H9 (cell line): ENCODE data around the gene EFS. TPM values are rescaled to one million over a fixed set of nuclear protein-coding genes. Genes with fewer than 3 reads are reported as not detected.

Experiments used
- DNase-seq: peaks from one replicate; pipeline ENCODE4 v3.0.0-alpha.2; 2017
- H2AFZ ChIP-seq: one replicate; pipeline ENCODE4 v1.6.1; 2013; ENCODE audit warnings: mild to moderate bottlenecking, low read length, control low read depth, moderate library complexity
- H2AK5ac ChIP-seq: 2 replicates; pipeline ENCODE4 v1.6.1; 2013; ENCODE audit warnings: low read length, control low read depth, mixed read lengths; ENCODE audit not compliant: insufficient read length
- H2BK120ac ChIP-seq: one replicate; pipeline ENCODE4 v1.6.1; 2013; ENCODE audit warnings: low read depth, mild to moderate bottlenecking, low read length, control low read depth, inconsistent platforms; ENCODE audit not compliant: poor library complexity, severe bottlenecking
- H2BK12ac ChIP-seq: 2 replicates; pipeline ENCODE4 v1.6.1; 2013; ENCODE audit warnings: low read length, control low read depth, mixed read lengths, low read depth; ENCODE audit not compliant: insufficient read length
- H2BK15ac ChIP-seq: 2 replicates; pipeline ENCODE4 v1.6.1; 2013; ENCODE audit warnings: low read depth, low read length, control low read depth
- H2BK20ac ChIP-seq: one replicate; pipeline ENCODE4 v1.6.1; 2013; ENCODE audit warnings: low read depth, mild to moderate bottlenecking, low read length, control low read depth, inconsistent platforms; ENCODE audit not compliant: poor library complexity, severe bottlenecking
- H2BK5ac ChIP-seq: 2 replicates; pipeline ENCODE4 v1.6.1; 2013; ENCODE audit warnings: low read length, control low read depth, mixed read lengths; ENCODE audit not compliant: insufficient read length
- H3K14ac ChIP-seq: 2 replicates; pipeline ENCODE4 v1.6.1; 2013; ENCODE audit warnings: low read length, control low read depth; ENCODE audit not compliant: insufficient read depth
- H3K18ac ChIP-seq: 2 replicates; pipeline ENCODE4 v1.6.1; 2013; ENCODE audit warnings: low read depth, mild to moderate bottlenecking, mixed read lengths, low read length, control low read depth; ENCODE audit not compliant: insufficient read length
- H3K23ac ChIP-seq: 2 replicates; pipeline ENCODE4 v1.6.1; 2013; ENCODE audit warnings: low read length, control low read depth, mixed read lengths, low read depth; ENCODE audit not compliant: insufficient read length
- H3K23me2 ChIP-seq: 2 replicates; pipeline ENCODE4 v1.6.1; 2013; ENCODE audit warnings: low read depth, mild to moderate bottlenecking, mixed read lengths, low read length, control low read depth; ENCODE audit not compliant: insufficient read length, poor library complexity, severe bottlenecking
- H3K27ac ChIP-seq: 2 replicates; pipeline ENCODE4 v1.5.1; 2013; ENCODE audit warnings: low read length, control low read depth, mixed read lengths, low read depth; ENCODE audit not compliant: insufficient read length
- H3K27me3 ChIP-seq: 2 replicates; pipeline ENCODE4 v1.6.1; 2013; ENCODE audit warnings: low read length, control low read depth, inconsistent platforms; ENCODE audit not compliant: insufficient read depth
- H3K4ac ChIP-seq: 2 replicates; pipeline ENCODE4 v1.6.1; 2013; ENCODE audit warnings: low read depth, mild to moderate bottlenecking, control low read depth, inconsistent platforms, low read length, moderate library complexity
- H3K4me1 ChIP-seq: 2 replicates; pipeline ENCODE4 v1.6.1; 2013; ENCODE audit warnings: low read length, control low read depth, inconsistent platforms; ENCODE audit not compliant: insufficient read depth
- H3K4me2 ChIP-seq: 2 replicates; pipeline ENCODE4 v1.6.1; 2013; ENCODE audit warnings: low read length, control low read depth, mixed read lengths; ENCODE audit not compliant: insufficient read length, insufficient read depth
- H3K56ac ChIP-seq: 2 replicates; pipeline ENCODE4 v1.6.1; 2013; ENCODE audit warnings: low read depth, mild to moderate bottlenecking, mixed read lengths, low read length, control low read depth; ENCODE audit not compliant: insufficient read length
- H3K79me1 ChIP-seq: 2 replicates; pipeline ENCODE4 v1.6.1; 2013; ENCODE audit warnings: low read depth, mild to moderate bottlenecking, moderate library complexity, low read length, control low read depth, inconsistent platforms; ENCODE audit not compliant: insufficient read depth, poor library complexity, severe bottlenecking
- H3K79me2 ChIP-seq: 2 replicates; pipeline ENCODE4 v1.6.1; 2013; ENCODE audit warnings: low read length, control low read depth, inconsistent platforms; ENCODE audit not compliant: insufficient read depth
- H3K9ac ChIP-seq: 2 replicates; pipeline ENCODE4 v1.6.1; 2013; ENCODE audit warnings: low read length, control low read depth, mixed read lengths; ENCODE audit not compliant: insufficient read length; ENCODE audit errors: extremely low read depth
- H3K9me3 ChIP-seq: one replicate; pipeline ENCODE4 v1.6.1; 2013; ENCODE audit warnings: low read depth, low read length, inconsistent platforms; ENCODE audit not compliant: control insufficient read depth
- H3T11ph ChIP-seq: one replicate; pipeline ENCODE4 v1.6.1; 2013; ENCODE audit warnings: mild to moderate bottlenecking, low read length, control low read depth, inconsistent platforms
- H4K20me1 ChIP-seq: one replicate; pipeline ENCODE4 v1.6.1; 2013; ENCODE audit not compliant: control insufficient read depth, insufficient read length, insufficient read depth
- H4K5ac ChIP-seq: 2 replicates; pipeline ENCODE4 v1.6.1; 2013; ENCODE audit warnings: low read depth, mild to moderate bottlenecking, mixed read lengths, low read length, control low read depth; ENCODE audit not compliant: insufficient read length
- H4K8ac ChIP-seq: replicated peaks from 2 replicates; pipeline ENCODE4 v1.6.1; 2013; ENCODE audit warnings: low read length, control low read depth, mixed read lengths, low read depth; ENCODE audit not compliant: insufficient read length
- H4K91ac ChIP-seq: 2 replicates; pipeline ENCODE4 v1.6.1; 2013; ENCODE audit warnings: low read depth, mild to moderate bottlenecking, moderate library complexity, mixed read lengths, low read length, control low read depth; ENCODE audit not compliant: insufficient read length
- H3K27ac Mint-ChIP-seq, 3 experiments: 2 replicates in 2 of 3; 3 replicates in 1 of 3; pipeline ENCODE4 v1.8.0; 2020 to 2021; ENCODE audit warnings: mixed read lengths in 3 of 3, mild to moderate bottlenecking in 1 of 3, moderate library complexity in 1 of 3
- H3K27me3 Mint-ChIP-seq: 2 replicates; pipeline ENCODE4 v1.8.0; 2021; ENCODE audit warnings: low read depth, mild to moderate bottlenecking, moderate library complexity, mixed read lengths
- H3K36me3 Mint-ChIP-seq, 3 experiments: 2 replicates in 2 of 3; 3 replicates in 1 of 3; pipeline ENCODE4 v1.8.0; 2020 to 2021; ENCODE audit warnings: low read depth in 3 of 3, mixed read lengths in 3 of 3; ENCODE audit not compliant: insufficient read depth in 1 of 3
- H3K4me1 Mint-ChIP-seq, 2 experiments: 2 replicates each; pipeline ENCODE4 v1.8.0; 2020; ENCODE audit warnings: mixed read lengths in 2 of 2
- H3K4me3 Mint-ChIP-seq, 2 experiments: 2 replicates in 1 of 2; 3 replicates in 1 of 2; pipeline ENCODE4 v1.8.0; 2020 to 2021; ENCODE audit warnings: mild to moderate bottlenecking in 2 of 2, mixed read lengths in 2 of 2, moderate library complexity in 1 of 2
- H3K9me3 Mint-ChIP-seq, 2 experiments: 2 replicates in 1 of 2; 3 replicates in 1 of 2; pipeline ENCODE4 v1.8.0; 2020; ENCODE audit warnings: mild to moderate bottlenecking in 2 of 2, mixed read lengths in 2 of 2, moderate library complexity in 1 of 2
- WGBS: extraction: QIAGEN DNeasy Blood & Tissue Kit; methylation state at CpG from one replicate; pipeline ENCODE4 v1.1.7; 2013; ENCODE audit warnings: missing lambda C conversion rate, low lambda C conversion rate, mixed read lengths; ENCODE audit not compliant: insufficient read length; ENCODE audit errors: extremely low coverage; 5-methylcytosine and 5-hydroxymethylcytosine counted together
- total RNA-seq: library from RNA; stranded (reverse); gene quantifications from 2 replicates; pipeline ENCODE4 v1.2.1, GENCODE V29; 2021
- TF ChIP-seq, protein P1 (sequence below): fragments of 200-600 bp; sonication (generic); conservative IDR thresholded peaks from 3 replicates; pipeline ENCODE4 v1.8.0; 2021; ENCODE audit warnings: antibody characterized with exemption, mild to moderate bottlenecking

Gene EFS
- total RNA-seq, 1 experiment from 2014 or later, result 32.1 TPM

- Histone ChIP-seq H3K56ac (no peak overlapping the region), H2BK20ac (no peak overlapping the region), H2AK5ac (no peak overlapping the region), H3K4me2 (no peak overlapping the region), H4K8ac (no peak overlapping the region), H3K23ac (no peak overlapping the region), H3K79me1 (no peaks in the 10 kb centered on the region), H3K23me2 (peaks cover 5% of the 10 kb centered on the region), H4K20me1 (no peaks in the 10 kb centered on the region), H3K79me2 (no peaks in the 10 kb centered on the region), H3K4me1 (0 out of 2 replicates have a peak, but pooled peaks cover 2% of the 10 kb centered on the region), H3K9me3 (no peaks in the 10 kb centered on the region), H4K5ac (no peak overlapping the region), H2BK5ac (no peak overlapping the region), H3K9ac (no peak overlapping the region), H3K18ac (no peak overlapping the region), H2AFZ (no peak overlapping the region), H3K14ac (no peak overlapping the region), H3K4ac (no peak overlapping the region), H3K27ac (no peak overlapping the region), H3T11ph (no peak overlapping the region), H2BK12ac (no peak overlapping the region), H4K91ac (no peak overlapping the region), H2BK15ac (no peak overlapping the region), H3K27me3 (no peaks in the 10 kb centered on the region; the same call in 1 of the 2 replicates), H2BK120ac (no peak overlapping the region)
- TF ChIP-seq, protein P1, sequence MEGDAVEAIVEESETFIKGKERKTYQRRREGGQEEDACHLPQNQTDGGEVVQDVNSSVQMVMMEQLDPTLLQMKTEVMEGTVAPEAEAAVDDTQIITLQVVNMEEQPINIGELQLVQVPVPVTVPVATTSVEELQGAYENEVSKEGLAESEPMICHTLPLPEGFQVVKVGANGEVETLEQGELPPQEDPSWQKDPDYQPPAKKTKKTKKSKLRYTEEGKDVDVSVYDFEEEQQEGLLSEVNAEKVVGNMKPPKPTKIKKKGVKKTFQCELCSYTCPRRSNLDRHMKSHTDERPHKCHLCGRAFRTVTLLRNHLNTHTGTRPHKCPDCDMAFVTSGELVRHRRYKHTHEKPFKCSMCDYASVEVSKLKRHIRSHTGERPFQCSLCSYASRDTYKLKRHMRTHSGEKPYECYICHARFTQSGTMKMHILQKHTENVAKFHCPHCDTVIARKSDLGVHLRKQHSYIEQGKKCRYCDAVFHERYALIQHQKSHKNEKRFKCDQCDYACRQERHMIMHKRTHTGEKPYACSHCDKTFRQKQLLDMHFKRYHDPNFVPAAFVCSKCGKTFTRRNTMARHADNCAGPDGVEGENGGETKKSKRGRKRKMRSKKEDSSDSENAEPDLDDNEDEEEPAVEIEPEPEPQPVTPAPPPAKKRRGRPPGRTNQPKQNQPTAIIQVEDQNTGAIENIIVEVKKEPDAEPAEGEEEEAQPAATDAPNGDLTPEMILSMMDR, result no peak
- WGBS, result no CpG with 5 or more reads among the region's 6 CpGs
- Mint-ChIP-seq H3K27me3 (peaks cover 39% of the 10 kb centered on the region), H3K4me1 (peaks cover 12 to 14% of the 10 kb centered on the region in 2 experiments), H3K9me3 (no peaks in the 10 kb centered on the region; a peak in 2 of 5 replicates), H3K4me3 (no peak overlapping the region), H3K36me3 (peaks cover 19 to 38% (median 31%) of the 10 kb centered on the region in 3 experiments), H3K27ac (no peak overlapping the region)
- DNase-seq, result no peak
These were observed 10.0 kb downstream of the EFS start for GRCh38 chr14:23354990-23355389.
